Stimulated activated CD8-positive, alpha-beta memory T cell treated with anti-CD3 and anti-CD28 coated beads, Interleukin-2, amount 100 ng/mL, for 1 hour (primary cell): ENCODE measurements around the gene HEPACAM2.
A peak's percentile ranks its signal among the peaks of the same experiment; 100 is the strongest.

Experiments
- DNase-seq, 2 donors: peaks; one replicate each; pipeline ENCODE4 v3.0.0-alpha.2; 2020; ENCODE audit warnings: low read depth in 2 of 2

HEPACAM2 gene

GRCh38 chr7:93226310-93226709 is at the start of gene HEPACAM2:
Gene HEPACAM2, minus strand, starts transcription at chr7:93226469.
- DNase-seq: no peak

GRCh38 chr7:93265220-93265619 is 39.0 kb upstream of the HEPACAM2 start:
- no peak for DNase-seq

- no peak for DNase-seq
These were observed 36.3 kb upstream of the HEPACAM2 start for GRCh38 chr7:93262535-93262934.

- DNase-seq: no peak
These were observed 32.4 kb upstream of the HEPACAM2 start for GRCh38 chr7:93258661-93259060.

- no peak for DNase-seq
These were observed 23.4 kb upstream of the HEPACAM2 start for GRCh38 chr7:93249491-93250148.

- no peak for DNase-seq
These were observed 19.5 kb upstream of the HEPACAM2 start for GRCh38 chr7:93245525-93246432.

- no peak for DNase-seq
These were observed 15.8 kb upstream of the HEPACAM2 start for GRCh38 chr7:93242106-93242505.

GRCh38 chr7:93239824-93240223 is 13.6 kb upstream of the HEPACAM2 start:
- no peak for DNase-seq

- no peak for DNase-seq
These were observed 12.5 kb upstream of the HEPACAM2 start for GRCh38 chr7:93238748-93239147.

- no peak for DNase-seq
These were observed 11.9 kb upstream of the HEPACAM2 start for GRCh38 chr7:93238131-93238530.

GRCh38 chr7:93235541-93235940 is 9.3 kb upstream of the HEPACAM2 start:
- no peak for DNase-seq

GRCh38 chr7:93232673-93233018 is 6.4 kb upstream of the HEPACAM2 start:
- DNase-seq: peak in 1 of 2 donors; percentile 0

- DNase-seq: peak; percentile 74 to 84
These were observed 5.8 kb upstream of the HEPACAM2 start, which contains the start of gene VPS50 for GRCh38 chr7:93231799-93232672. Gene VPS50, plus strand, starts transcription at chr7:93232366. Its CDS starts 102 bp downstream, at chr7:93232468.

GRCh38 chr7:93231259-93231658 is 5.0 kb upstream of the HEPACAM2 start:
- DNase-seq: no peak

GRCh38 chr7:93228302-93228701 is 2.0 kb upstream of the HEPACAM2 start:
- no peak for DNase-seq

GRCh38 chr7:93219868-93220267 is 6.4 kb downstream of the HEPACAM2 start:
- no peak for DNase-seq

- DNase-seq: no peak
These were observed 7.1 kb downstream of the HEPACAM2 start for GRCh38 chr7:93218997-93219827.

GRCh38 chr7:93212881-93213280 is 13.4 kb downstream of the HEPACAM2 start:
- no peak for DNase-seq

- DNase-seq: no peak
These were observed 14.9 kb downstream of the HEPACAM2 start for GRCh38 chr7:93211228-93211818.

- DNase-seq: no peak
These were observed 21.2 kb downstream of the HEPACAM2 start for GRCh38 chr7:93205046-93205445.

- DNase-seq: no peak
These were observed 22.8 kb downstream of the HEPACAM2 start for GRCh38 chr7:93203496-93203895.
